K562 (cell line): ENCODE results near the gene MMP19. TPM values are rescaled to one million over a fixed set of nuclear protein-coding genes. Genes with fewer than 3 reads are reported as not detected.

Experiments
- CBFB ChIP-seq: sonication (generic); formaldehyde crosslinking; IDR thresholded peaks from 2 replicates; pipeline ENCODE4 v1.4.0; 2020; ENCODE audit warnings: mild to moderate bottlenecking, missing genetic modification reagents
- DACH1 ChIP-seq: fragments of 450-650 bp; IDR thresholded peaks from 2 replicates; pipeline ENCODE4 v1.6.1; 2018; ENCODE audit not compliant: partially characterized antibody
- HNRNPL ChIP-seq: fragments of 200-400 bp; formaldehyde crosslinking; IDR thresholded peaks from 2 replicates; pipeline ENCODE4 v1.6.1; 2017; ENCODE audit warnings: low read depth, mild to moderate bottlenecking, low read length
- POLR2B ChIP-seq: fragments of 450-650 bp; IDR thresholded peaks from 2 replicates; pipeline ENCODE4 v1.6.1; 2018; ENCODE audit warnings: low read depth; ENCODE audit not compliant: partially characterized antibody
- RFX1 ChIP-seq: fragments of 450-650 bp; IDR thresholded peaks from 2 replicates; pipeline ENCODE4 v1.6.1; 2016; ENCODE audit warnings: mild to moderate bottlenecking, moderate library complexity
- polyA plus RNA-seq, 8 experiments: library from polyadenylated mRNA; depleted of rRNA in 4 of 8; stranded (reverse) in 5 of 8; unstranded in 3 of 8; fragments of >200 nt; fragmentation: Nextera tagmentation in 2 of 8; fragmentation: Illumina TruSeq in 1 of 8; extraction: Ambion mirVana in 2 of 8; extraction: Trizol in 1 of 8; gene quantifications; 2 replicates each; pipeline versions ENCODE4 v1.2.1 to v1.2.3, GENCODE V29; 2011 to 2014; ENCODE audit warnings: inconsistent platforms in 1 of 8, missing spikeins in 1 of 8
- total RNA-seq, 7 experiments: library from RNA; depleted of rRNA in 6 of 7; stranded (reverse); fragments of >200 nt in 6 of 7; fragmentation: Illumina TruSeq in 2 of 7; extraction: Trizol in 2 of 7; gene quantifications; 2 replicates each; pipeline versions ENCODE4 v1.2.1 to v1.2.3, GENCODE V29; 2011 to 2021; ENCODE audit warnings: low replicate concordance in 1 of 7
- TF ChIP-seq, protein P1 (sequence below), 2 experiments: fragments of 450-650 bp; IDR thresholded peaks; 2 replicates each; pipeline ENCODE4 v1.6.1; 2018; ENCODE audit warnings: mild to moderate bottlenecking in 2 of 2, low read depth in 1 of 2; ENCODE audit not compliant: partially characterized antibody in 2 of 2
- TF ChIP-seq, protein P2 (sequence below): fragments of 150-350 bp; IDR thresholded peaks from 2 replicates; pipeline ENCODE4 v1.6.1; 2014; ENCODE audit warnings: low read depth, mild to moderate bottlenecking, low read length, borderline replicate concordance
- TF ChIP-seq, protein P3 (sequence below), 2 experiments: fragments of 450-650 bp; formaldehyde crosslinking in 1 of 2; IDR thresholded peaks; 2 replicates each; pipeline versions ENCODE4 v1.4.0 to v1.6.1; 2014 to 2020; ENCODE audit warnings: mild to moderate bottlenecking in 2 of 2, borderline replicate concordance in 1 of 2, low read depth in 1 of 2
- TF ChIP-seq, protein P4 (sequence below), 3 experiments: IDR thresholded peaks in 2 of 3; conservative IDR thresholded peaks in 1 of 3; 2 replicates each; pipeline ENCODE4 v1.5.1; 2011 to 2012; ENCODE audit warnings: low read length in 3 of 3, mild to moderate bottlenecking in 3 of 3, control low read depth in 2 of 3, improper control_type of control experiment in 1 of 3, inconsistent platforms in 1 of 3, low read depth in 1 of 3, mixed read lengths in 1 of 3, moderate library complexity in 1 of 3; ENCODE audit not compliant: insufficient read depth in 2 of 3

MMP19 gene
- total and polyA plus RNA-seq, 9 of the 15 experiments (the other 6 are each of a cell fraction or from before 2014, with no cell fraction given) = 0.14 to 1.6 (median 0.66) TPM

DNA sequence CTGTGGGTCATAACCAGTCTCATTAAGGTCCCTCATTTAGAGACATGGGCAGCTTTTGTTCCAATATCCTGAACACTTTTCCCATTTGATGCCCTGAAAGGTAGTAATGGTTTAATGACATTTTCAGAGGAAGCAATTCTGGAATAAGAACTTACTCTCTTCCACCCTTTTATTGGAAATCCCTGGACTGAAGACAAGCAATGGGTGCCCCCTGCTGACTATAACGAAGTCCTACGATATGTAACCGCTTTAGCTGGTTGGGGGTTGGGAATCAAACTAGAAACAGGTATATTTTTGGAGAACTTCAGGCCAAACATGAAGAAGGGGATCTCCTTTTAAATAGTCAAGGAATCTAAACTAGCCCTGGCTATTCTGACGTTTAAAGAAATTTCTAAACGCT, 45.7 kb downstream of the MMP19 start (continued):
- TF ChIP-seq, protein P1, sequence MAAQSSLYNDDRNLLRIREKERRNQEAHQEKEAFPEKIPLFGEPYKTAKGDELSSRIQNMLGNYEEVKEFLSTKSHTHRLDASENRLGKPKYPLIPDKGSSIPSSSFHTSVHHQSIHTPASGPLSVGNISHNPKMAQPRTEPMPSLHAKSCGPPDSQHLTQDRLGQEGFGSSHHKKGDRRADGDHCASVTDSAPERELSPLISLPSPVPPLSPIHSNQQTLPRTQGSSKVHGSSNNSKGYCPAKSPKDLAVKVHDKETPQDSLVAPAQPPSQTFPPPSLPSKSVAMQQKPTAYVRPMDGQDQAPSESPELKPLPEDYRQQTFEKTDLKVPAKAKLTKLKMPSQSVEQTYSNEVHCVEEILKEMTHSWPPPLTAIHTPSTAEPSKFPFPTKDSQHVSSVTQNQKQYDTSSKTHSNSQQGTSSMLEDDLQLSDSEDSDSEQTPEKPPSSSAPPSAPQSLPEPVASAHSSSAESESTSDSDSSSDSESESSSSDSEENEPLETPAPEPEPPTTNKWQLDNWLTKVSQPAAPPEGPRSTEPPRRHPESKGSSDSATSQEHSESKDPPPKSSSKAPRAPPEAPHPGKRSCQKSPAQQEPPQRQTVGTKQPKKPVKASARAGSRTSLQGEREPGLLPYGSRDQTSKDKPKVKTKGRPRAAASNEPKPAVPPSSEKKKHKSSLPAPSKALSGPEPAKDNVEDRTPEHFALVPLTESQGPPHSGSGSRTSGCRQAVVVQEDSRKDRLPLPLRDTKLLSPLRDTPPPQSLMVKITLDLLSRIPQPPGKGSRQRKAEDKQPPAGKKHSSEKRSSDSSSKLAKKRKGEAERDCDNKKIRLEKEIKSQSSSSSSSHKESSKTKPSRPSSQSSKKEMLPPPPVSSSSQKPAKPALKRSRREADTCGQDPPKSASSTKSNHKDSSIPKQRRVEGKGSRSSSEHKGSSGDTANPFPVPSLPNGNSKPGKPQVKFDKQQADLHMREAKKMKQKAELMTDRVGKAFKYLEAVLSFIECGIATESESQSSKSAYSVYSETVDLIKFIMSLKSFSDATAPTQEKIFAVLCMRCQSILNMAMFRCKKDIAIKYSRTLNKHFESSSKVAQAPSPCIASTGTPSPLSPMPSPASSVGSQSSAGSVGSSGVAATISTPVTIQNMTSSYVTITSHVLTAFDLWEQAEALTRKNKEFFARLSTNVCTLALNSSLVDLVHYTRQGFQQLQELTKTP (IDR thresholded peaks at IDR 0.05; ENCODE audit: low read depth in 1 of 2, partially characterized antibody in 2 of 2) = no peak
- TF ChIP-seq CBFB (CRISPR knock-in tag) (no peak), POLR2B (no peak), HNRNPL (no peak), RFX1 (no peak), DACH1 (no peak)
- TF ChIP-seq, protein P2, sequence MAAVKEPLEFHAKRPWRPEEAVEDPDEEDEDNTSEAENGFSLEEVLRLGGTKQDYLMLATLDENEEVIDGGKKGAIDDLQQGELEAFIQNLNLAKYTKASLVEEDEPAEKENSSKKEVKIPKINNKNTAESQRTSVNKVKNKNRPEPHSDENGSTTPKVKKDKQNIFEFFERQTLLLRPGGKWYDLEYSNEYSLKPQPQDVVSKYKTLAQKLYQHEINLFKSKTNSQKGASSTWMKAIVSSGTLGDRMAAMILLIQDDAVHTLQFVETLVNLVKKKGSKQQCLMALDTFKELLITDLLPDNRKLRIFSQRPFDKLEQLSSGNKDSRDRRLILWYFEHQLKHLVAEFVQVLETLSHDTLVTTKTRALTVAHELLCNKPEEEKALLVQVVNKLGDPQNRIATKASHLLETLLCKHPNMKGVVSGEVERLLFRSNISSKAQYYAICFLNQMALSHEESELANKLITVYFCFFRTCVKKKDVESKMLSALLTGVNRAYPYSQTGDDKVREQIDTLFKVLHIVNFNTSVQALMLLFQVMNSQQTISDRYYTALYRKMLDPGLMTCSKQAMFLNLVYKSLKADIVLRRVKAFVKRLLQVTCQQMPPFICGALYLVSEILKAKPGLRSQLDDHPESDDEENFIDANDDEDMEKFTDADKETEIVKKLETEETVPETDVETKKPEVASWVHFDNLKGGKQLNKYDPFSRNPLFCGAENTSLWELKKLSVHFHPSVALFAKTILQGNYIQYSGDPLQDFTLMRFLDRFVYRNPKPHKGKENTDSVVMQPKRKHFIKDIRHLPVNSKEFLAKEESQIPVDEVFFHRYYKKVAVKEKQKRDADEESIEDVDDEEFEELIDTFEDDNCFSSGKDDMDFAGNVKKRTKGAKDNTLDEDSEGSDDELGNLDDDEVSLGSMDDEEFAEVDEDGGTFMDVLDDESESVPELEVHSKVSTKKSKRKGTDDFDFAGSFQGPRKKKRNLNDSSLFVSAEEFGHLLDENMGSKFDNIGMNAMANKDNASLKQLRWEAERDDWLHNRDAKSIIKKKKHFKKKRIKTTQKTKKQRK = no peak
- TF ChIP-seq, protein P3, sequence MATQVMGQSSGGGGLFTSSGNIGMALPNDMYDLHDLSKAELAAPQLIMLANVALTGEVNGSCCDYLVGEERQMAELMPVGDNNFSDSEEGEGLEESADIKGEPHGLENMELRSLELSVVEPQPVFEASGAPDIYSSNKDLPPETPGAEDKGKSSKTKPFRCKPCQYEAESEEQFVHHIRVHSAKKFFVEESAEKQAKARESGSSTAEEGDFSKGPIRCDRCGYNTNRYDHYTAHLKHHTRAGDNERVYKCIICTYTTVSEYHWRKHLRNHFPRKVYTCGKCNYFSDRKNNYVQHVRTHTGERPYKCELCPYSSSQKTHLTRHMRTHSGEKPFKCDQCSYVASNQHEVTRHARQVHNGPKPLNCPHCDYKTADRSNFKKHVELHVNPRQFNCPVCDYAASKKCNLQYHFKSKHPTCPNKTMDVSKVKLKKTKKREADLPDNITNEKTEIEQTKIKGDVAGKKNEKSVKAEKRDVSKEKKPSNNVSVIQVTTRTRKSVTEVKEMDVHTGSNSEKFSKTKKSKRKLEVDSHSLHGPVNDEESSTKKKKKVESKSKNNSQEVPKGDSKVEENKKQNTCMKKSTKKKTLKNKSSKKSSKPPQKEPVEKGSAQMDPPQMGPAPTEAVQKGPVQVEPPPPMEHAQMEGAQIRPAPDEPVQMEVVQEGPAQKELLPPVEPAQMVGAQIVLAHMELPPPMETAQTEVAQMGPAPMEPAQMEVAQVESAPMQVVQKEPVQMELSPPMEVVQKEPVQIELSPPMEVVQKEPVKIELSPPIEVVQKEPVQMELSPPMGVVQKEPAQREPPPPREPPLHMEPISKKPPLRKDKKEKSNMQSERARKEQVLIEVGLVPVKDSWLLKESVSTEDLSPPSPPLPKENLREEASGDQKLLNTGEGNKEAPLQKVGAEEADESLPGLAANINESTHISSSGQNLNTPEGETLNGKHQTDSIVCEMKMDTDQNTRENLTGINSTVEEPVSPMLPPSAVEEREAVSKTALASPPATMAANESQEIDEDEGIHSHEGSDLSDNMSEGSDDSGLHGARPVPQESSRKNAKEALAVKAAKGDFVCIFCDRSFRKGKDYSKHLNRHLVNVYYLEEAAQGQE (IDR thresholded peaks at IDR 0.05; ENCODE audit: borderline replicate concordance) = peak; percentile 9; the same call in 1 of the 2 replicates
- TF ChIP-seq, protein P3 (CRISPR knock-in tag; IDR thresholded peaks at IDR 0.05; ENCODE audit: low read depth) = no peak
- TF ChIP-seq, protein P4, sequence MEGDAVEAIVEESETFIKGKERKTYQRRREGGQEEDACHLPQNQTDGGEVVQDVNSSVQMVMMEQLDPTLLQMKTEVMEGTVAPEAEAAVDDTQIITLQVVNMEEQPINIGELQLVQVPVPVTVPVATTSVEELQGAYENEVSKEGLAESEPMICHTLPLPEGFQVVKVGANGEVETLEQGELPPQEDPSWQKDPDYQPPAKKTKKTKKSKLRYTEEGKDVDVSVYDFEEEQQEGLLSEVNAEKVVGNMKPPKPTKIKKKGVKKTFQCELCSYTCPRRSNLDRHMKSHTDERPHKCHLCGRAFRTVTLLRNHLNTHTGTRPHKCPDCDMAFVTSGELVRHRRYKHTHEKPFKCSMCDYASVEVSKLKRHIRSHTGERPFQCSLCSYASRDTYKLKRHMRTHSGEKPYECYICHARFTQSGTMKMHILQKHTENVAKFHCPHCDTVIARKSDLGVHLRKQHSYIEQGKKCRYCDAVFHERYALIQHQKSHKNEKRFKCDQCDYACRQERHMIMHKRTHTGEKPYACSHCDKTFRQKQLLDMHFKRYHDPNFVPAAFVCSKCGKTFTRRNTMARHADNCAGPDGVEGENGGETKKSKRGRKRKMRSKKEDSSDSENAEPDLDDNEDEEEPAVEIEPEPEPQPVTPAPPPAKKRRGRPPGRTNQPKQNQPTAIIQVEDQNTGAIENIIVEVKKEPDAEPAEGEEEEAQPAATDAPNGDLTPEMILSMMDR (IDR thresholded peaks at IDR 0.05 in 2 of 3, conservative IDR thresholded peaks at IDR 0.05 in 1 of 3; ENCODE audit: insufficient read depth in 2 of 3, low read depth in 1 of 3, low read length in 3 of 3) = peak; percentile 48 to 71 (median 54)
